GM12878 (cell line): ENCODE data around the gene HUWE1. TPM values are rescaled to one million over a fixed set of nuclear protein-coding genes. Genes with fewer than 3 reads are reported as not detected.

ENCODE experiments used
- ATF2 ChIP-seq: IDR thresholded peaks from 2 replicates; pipeline ENCODE4 v1.6.1; 2012; ENCODE audit warnings: low read length, inconsistent platforms
- BHLHE40 ChIP-seq, 2 experiments: fragments of 450-650 bp in 1 of 2; IDR thresholded peaks; 2 replicates each; pipeline ENCODE4 v1.6.1; 2011 to 2017; ENCODE audit warnings: low read depth in 2 of 2, borderline replicate concordance in 1 of 2, improper control_type of control experiment in 1 of 2, low read length in 1 of 2, mild to moderate bottlenecking in 1 of 2
- EED ChIP-seq: sonication (generic); IDR thresholded peaks from 2 replicates; pipeline ENCODE4 v1.6.1; 2016; ENCODE audit warnings: antibody characterized with exemption, low read depth
- EGR1 ChIP-seq, 2 experiments: IDR thresholded peaks; 1 replicate in 1 of 2; 2 replicates in 1 of 2; pipeline ENCODE4 v1.6.1; 2011 to 2012; ENCODE audit warnings: low read depth in 2 of 2, low read length in 2 of 2, borderline replicate concordance in 1 of 2, mild to moderate bottlenecking in 1 of 2, moderate library complexity in 1 of 2
- EZH2 ChIP-seq: IDR thresholded peaks from 2 replicates; pipeline ENCODE4 v1.6.1; 2012; ENCODE audit warnings: low read depth, mild to moderate bottlenecking, control low read depth, inconsistent platforms, low read length, borderline replicate concordance; ENCODE audit not compliant: control insufficient read depth
- FOS ChIP-seq: IDR thresholded peaks from 3 replicates; pipeline ENCODE4 v1.6.1; 2011; ENCODE audit warnings: borderline replicate concordance; ENCODE audit not compliant: insufficient read length; ENCODE audit errors: extremely low read depth
- IKZF2 ChIP-seq, 2 experiments: fragments of 450-650 bp; IDR thresholded peaks; 2 replicates each; pipeline ENCODE4 v1.6.1; 2017; ENCODE audit warnings: mild to moderate bottlenecking in 2 of 2, moderate library complexity in 2 of 2
- JUNB ChIP-seq: IDR thresholded peaks from 2 replicates; pipeline ENCODE4 v1.6.1; 2016; ENCODE audit warnings: antibody characterized with exemption, mild to moderate bottlenecking
- MEF2B ChIP-seq: fragments of 450-650 bp; IDR thresholded peaks from 2 replicates; pipeline ENCODE4 v1.6.1; 2018; ENCODE audit warnings: mild to moderate bottlenecking, moderate library complexity; ENCODE audit not compliant: partially characterized antibody, poor library complexity, severe bottlenecking
- MTA2 ChIP-seq: fragments of 450-650 bp; IDR thresholded peaks from 2 replicates; pipeline ENCODE4 v1.6.1; 2016; ENCODE audit warnings: low read depth, mild to moderate bottlenecking, moderate library complexity
- NR2F1 ChIP-seq: fragments of 450-650 bp; conservative IDR thresholded peaks from 2 replicates; pipeline ENCODE4 v1.6.1; 2017; ENCODE audit warnings: mild to moderate bottlenecking
- RELA ChIP-seq: fragments of 450-650 bp; IDR thresholded peaks from 2 replicates; pipeline ENCODE4 v1.8.0; 2014; ENCODE audit warnings: borderline replicate concordance; ENCODE audit not compliant: partially characterized antibody
- SPI1 ChIP-seq: IDR thresholded peaks from 2 replicates; pipeline ENCODE4 v1.6.1; 2011; ENCODE audit warnings: low read depth, mild to moderate bottlenecking, low read length, moderate library complexity, borderline replicate concordance; ENCODE audit not compliant: insufficient read depth
- TBL1XR1 ChIP-seq: IDR thresholded peaks from 2 replicates; pipeline ENCODE4 v1.6.1; 2012; ENCODE audit warnings: low read depth, low read length, improper control_type of control experiment
- ZNF207 ChIP-seq: fragments of 450-650 bp; IDR thresholded peaks from 2 replicates; pipeline ENCODE4 v1.6.1; 2014; ENCODE audit warnings: antibody characterized with exemption, mild to moderate bottlenecking, borderline replicate concordance
- ZNF687 ChIP-seq: fragments of 450-650 bp; IDR thresholded peaks from 2 replicates; pipeline ENCODE4 v1.6.1; 2017; ENCODE audit warnings: mild to moderate bottlenecking, moderate library complexity
- polyA plus RNA-seq, 11 experiments: library from polyadenylated mRNA; depleted of rRNA in 4 of 11; unstranded in 6 of 11; stranded (reverse) in 5 of 11; fragments of >200 nt; fragmentation: Nextera tagmentation in 4 of 11; fragmentation: Illumina TruSeq in 1 of 11; extraction: Ambion mirVana in 4 of 11; extraction: Trizol in 1 of 11; gene quantifications; 1 replicate in 1 of 11; 2 replicates in 10 of 11; pipeline versions ENCODE4 v1.2.1 to v1.2.3, GENCODE V29; 2011 to 2016; ENCODE audit warnings: inconsistent platforms in 2 of 11, missing spikeins in 2 of 11, low read depth in 1 of 11
- total RNA-seq, 4 experiments: library from RNA; depleted of rRNA in 3 of 4; stranded (reverse); fragments of >200 nt in 3 of 4; fragmentation: Illumina TruSeq in 1 of 4; extraction: Trizol in 1 of 4; gene quantifications; 2 replicates each; pipeline versions ENCODE4 v1.2.1 to v1.2.3, GENCODE V29; 2013 to 2021
- TF ChIP-seq, protein P1 (sequence below): fragments of 450-650 bp; IDR thresholded peaks from 2 replicates; pipeline ENCODE4 v1.6.1; 2018; ENCODE audit warnings: borderline replicate concordance, mild to moderate bottlenecking; ENCODE audit not compliant: partially characterized antibody
- TF ChIP-seq, protein P2 (sequence below): IDR thresholded peaks from 2 replicates; pipeline ENCODE4 v1.6.1; 2012; ENCODE audit warnings: low read depth, low read length, improper control_type of control experiment
- TF ChIP-seq, protein P3 (sequence below): IDR thresholded peaks from 2 replicates; pipeline ENCODE4 v1.6.1; 2012; ENCODE audit warnings: low read depth, low read length, improper control_type of control experiment

The HUWE1 gene
- total and polyA plus RNA-seq, 10 of the 15 experiments (the other 5 are each of a cell fraction or from before 2014, with no cell fraction given): 35.9 to 280 (median 100) TPM

DNA sequence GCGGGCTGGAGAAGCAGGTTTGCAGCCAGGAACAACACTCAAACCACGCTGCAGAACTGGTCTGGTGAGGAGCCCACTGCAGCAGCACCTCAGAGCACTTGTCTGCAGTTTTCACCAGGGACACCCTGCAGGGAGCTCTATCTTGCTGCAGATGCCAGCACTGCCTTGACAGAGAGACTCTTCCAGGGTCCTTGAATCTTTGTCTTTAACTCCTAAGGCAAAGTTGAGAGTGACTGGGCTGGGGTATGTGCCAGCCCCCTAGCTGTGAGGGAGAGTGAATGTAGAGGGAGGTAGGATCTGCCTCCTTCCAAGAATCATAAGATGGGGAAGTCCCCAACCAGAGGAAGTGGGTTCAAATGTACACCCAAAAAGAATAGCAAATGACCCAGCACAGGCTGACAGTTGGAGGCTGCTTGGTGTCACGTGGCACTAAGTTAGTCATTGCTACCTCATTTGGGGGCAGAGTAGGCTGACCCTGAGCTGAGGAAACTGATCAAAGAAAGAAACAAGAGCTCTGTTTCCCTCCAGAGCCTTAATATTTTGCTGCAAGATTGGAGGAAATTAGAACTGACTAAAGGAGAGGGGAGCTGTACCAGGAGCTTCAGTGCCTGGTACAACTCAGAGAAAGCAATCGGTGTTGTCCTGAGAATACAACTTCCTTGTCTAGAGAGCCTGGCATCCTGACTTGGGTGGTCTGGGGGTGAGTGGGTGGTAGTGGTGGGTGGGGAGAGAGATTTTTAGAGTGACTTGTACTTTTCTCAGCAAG lies 28.2 kb upstream of the HUWE1 start (continued):
- TF ChIP-seq, protein P1, sequence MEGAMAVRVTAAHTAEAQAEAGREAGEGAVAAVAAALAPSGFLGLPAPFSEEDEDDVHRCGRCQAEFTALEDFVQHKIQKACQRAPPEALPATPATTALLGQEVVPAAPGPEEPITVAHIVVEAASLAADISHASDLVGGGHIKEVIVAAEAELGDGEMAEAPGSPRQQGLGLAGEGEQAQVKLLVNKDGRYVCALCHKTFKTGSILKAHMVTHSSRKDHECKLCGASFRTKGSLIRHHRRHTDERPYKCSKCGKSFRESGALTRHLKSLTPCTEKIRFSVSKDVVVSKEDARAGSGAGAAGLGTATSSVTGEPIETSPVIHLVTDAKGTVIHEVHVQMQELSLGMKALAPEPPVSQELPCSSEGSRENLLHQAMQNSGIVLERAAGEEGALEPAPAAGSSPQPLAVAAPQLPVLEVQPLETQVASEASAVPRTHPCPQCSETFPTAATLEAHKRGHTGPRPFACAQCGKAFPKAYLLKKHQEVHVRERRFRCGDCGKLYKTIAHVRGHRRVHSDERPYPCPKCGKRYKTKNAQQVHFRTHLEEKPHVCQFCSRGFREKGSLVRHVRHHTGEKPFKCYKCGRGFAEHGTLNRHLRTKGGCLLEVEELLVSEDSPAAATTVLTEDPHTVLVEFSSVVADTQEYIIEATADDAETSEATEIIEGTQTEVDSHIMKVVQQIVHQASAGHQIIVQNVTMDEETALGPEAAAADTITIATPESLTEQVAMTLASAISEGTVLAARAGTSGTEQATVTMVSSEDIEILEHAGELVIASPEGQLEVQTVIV: no peak
- TF ChIP-seq JUNB (no peak), NR2F1 (peak; percentile 91), MEF2B (peak; percentile 65), IKZF2 (IDR thresholded peaks at IDR 0.05) (peak; percentile 68 to 70; a peak in 3 of 4 replicates), MTA2 (no peak; the same call in 1 of the 2 replicates), TBL1XR1 (no peak), EZH2 (no peak), SPI1 (peak; percentile 75), RELA (peak; percentile 52), ATF2 (peak; percentile 56), ZNF207 (no peak; the same call in 1 of the 2 replicates), FOS (no peak), EGR1 (IDR thresholded peaks at IDR 0.05; ENCODE audit: borderline replicate concordance in 1 of 2, low read depth in 2 of 2, low read length in 2 of 2) (0 out of 3 replicates have a peak, but pooled peaks of 1 of the 2 experiments have one; percentile 53), EED (0 out of 2 replicates have a peak, but pooled peaks have one; percentile 43), ZNF687 (no peak; the same call in 1 of the 2 replicates), BHLHE40 (IDR thresholded peaks at IDR 0.05; ENCODE audit: borderline replicate concordance in 1 of 2, low read depth in 2 of 2, low read length in 1 of 2) (peak; percentile 72 to 85; a peak in 3 of 4 replicates)
- TF ChIP-seq, protein P2, sequence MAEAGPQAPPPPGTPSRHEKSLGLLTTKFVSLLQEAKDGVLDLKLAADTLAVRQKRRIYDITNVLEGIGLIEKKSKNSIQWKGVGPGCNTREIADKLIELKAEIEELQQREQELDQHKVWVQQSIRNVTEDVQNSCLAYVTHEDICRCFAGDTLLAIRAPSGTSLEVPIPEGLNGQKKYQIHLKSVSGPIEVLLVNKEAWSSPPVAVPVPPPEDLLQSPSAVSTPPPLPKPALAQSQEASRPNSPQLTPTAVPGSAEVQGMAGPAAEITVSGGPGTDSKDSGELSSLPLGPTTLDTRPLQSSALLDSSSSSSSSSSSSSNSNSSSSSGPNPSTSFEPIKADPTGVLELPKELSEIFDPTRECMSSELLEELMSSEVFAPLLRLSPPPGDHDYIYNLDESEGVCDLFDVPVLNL: no peak
- TF ChIP-seq, protein P3, sequence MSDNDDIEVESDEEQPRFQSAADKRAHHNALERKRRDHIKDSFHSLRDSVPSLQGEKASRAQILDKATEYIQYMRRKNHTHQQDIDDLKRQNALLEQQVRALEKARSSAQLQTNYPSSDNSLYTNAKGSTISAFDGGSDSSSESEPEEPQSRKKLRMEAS: peak; percentile 71; the same call in 1 of the 2 replicates
